Vagina (tissue), 2 donors: ENCODE data around the gene MICALL1. TPM values are rescaled to one million over a fixed set of nuclear protein-coding genes. Genes with fewer than 3 reads are reported as not detected.

Source experiments
- DNase-seq, 2 donors: peaks; one replicate each; pipeline ENCODE4 v3.0.0-alpha.2; 2017; ENCODE audit errors: extremely low spot score in 2 of 2
- H3K27ac ChIP-seq: fragments of 200-600 bp; sonication (generic); one replicate; pipeline ENCODE4 v1.5.1; 2019
- H3K27me3 ChIP-seq: fragments of 200-600 bp; sonication (generic); one replicate; pipeline ENCODE4 v1.5.1; 2019
- H3K36me3 ChIP-seq, 2 donors: fragments of 200-600 bp; sonication (generic); one replicate each; pipeline ENCODE4 v1.5.1; 2017 to 2019
- H3K4me1 ChIP-seq: fragments of 200-600 bp; sonication (generic); one replicate; pipeline ENCODE4 v1.5.1; 2019
- H3K4me3 ChIP-seq, 2 donors: fragments of 200-600 bp; sonication (generic); 1 replicate in 1 of 2; 2 replicates in 1 of 2; pipeline ENCODE4 v1.5.1; 2016 to 2019
- H3K9me3 ChIP-seq: fragments of 200-600 bp; sonication (generic); one replicate; pipeline ENCODE4 v1.5.1; 2019
- CTCF ChIP-seq, 3 experiments: fragments of 450-650 bp in 2 of 3; fragments of 200-600 bp in 1 of 3; sonication (generic) in 1 of 3; IDR thresholded peaks; one replicate each; pipeline ENCODE4 v1.5.1; 2017 to 2019; ENCODE audit warnings: antibody characterized with exemption in 3 of 3, mild to moderate bottlenecking in 2 of 3, moderate library complexity in 2 of 3
- POLR2A ChIP-seq, 2 donors: fragments of 450-650 bp; IDR thresholded peaks; one replicate each; pipeline ENCODE4 v1.6.1; 2017; ENCODE audit warnings: antibody characterized with exemption in 2 of 2, mild to moderate bottlenecking in 2 of 2, moderate library complexity in 2 of 2
- POLR2AphosphoS5 ChIP-seq, 2 donors: sonication (generic); formaldehyde crosslinking; IDR thresholded peaks; one replicate each; pipeline ENCODE4 v1.9.0; 2017; ENCODE audit warnings: antibody characterized with exemption in 2 of 2, mild to moderate bottlenecking in 2 of 2, low read depth in 1 of 2; ENCODE audit not compliant: insufficient read depth in 1 of 2
- intact Hi-C: fragments of 100-400 bp; cut with DNase I; formaldehyde crosslinking; loops from one replicate; pipeline ENCODE4 v1.15.1; 2023
- total RNA-seq: library from RNA; depleted of rRNA; stranded (reverse); fragments of >200 nt; gene quantifications from one replicate; pipeline ENCODE4 v1.2.3, GENCODE V29; 2016

MICALL1 gene
- total RNA-seq, 1 donor from 2014 or later = 112 TPM

- peaks cover 72% of the 10 kb centered on the region for H3K4me1 ChIP-seq
- H3K4me3 ChIP-seq = no peak overlapping the region
- no peaks in the 10 kb centered on the region for H3K27me3 ChIP-seq
- H3K27ac ChIP-seq = peak overlapping the region; percentile 73
- DNase-seq = no peak
- no peaks in the 10 kb centered on the region for H3K9me3 ChIP-seq
- intact Hi-C loops = no loop called here
- TF ChIP-seq CTCF (IDR thresholded peaks at IDR 0.05) = no peak
- TF ChIP-seq POLR2AphosphoS5 (IDR thresholded peaks at IDR 0.05; ENCODE audit: insufficient read depth in 1 of 2, low read depth in 1 of 2) = peak in 1 of 2 donors; percentile 65
- H3K36me3 ChIP-seq = no peaks in the 10 kb centered on the region
These were observed 9.9 kb upstream of the MICALL1 start for GRCh38 chr22:37896181-37896592.

GRCh38 chr22:37896939-37897338, 9.2 kb upstream of the MICALL1 start:
- no peak for DNase-seq
- Histone ChIP-seq H3K4me1 (peaks cover 77% of the 10 kb centered on the region), H3K9me3 (no peaks in the 10 kb centered on the region), H3K27me3 (no peaks in the 10 kb centered on the region), H3K27ac (peak overlapping the region; percentile 73), H3K36me3 (no peaks in the 10 kb centered on the region), H3K4me3 (no peak overlapping the region)
- no peak for TF ChIP-seq CTCF (IDR thresholded peaks at IDR 0.05)
- TF ChIP-seq POLR2A (IDR thresholded peaks at IDR 0.05) = no peak
- TF ChIP-seq POLR2AphosphoS5 (IDR thresholded peaks at IDR 0.05; ENCODE audit: insufficient read depth in 1 of 2, low read depth in 1 of 2) = no peak
- intact Hi-C loops = no loop called here

- no peaks in the 10 kb centered on the region for H3K36me3 ChIP-seq
- no peak overlapping the region for H3K4me3 ChIP-seq
- no peak for DNase-seq
- H3K27ac ChIP-seq = peak overlapping the region; percentile 71
- H3K27me3 ChIP-seq = no peaks in the 10 kb centered on the region
- peaks cover 72% of the 10 kb centered on the region for H3K4me1 ChIP-seq
- H3K9me3 ChIP-seq = no peaks in the 10 kb centered on the region
- intact Hi-C loops = no loop called here
- TF ChIP-seq POLR2A (IDR thresholded peaks at IDR 0.05) (no peak), POLR2AphosphoS5 (IDR thresholded peaks at IDR 0.05; ENCODE audit: insufficient read depth in 1 of 2, low read depth in 1 of 2) (no peak), CTCF (IDR thresholded peaks at IDR 0.05) (no peak)
These were observed 8.3 kb upstream of the MICALL1 start for GRCh38 chr22:37897807-37898206.

GRCh38 chr22:37898441-37899181, 7.5 kb upstream of the MICALL1 start:
- no peak for DNase-seq
- H3K4me3 ChIP-seq = no peak overlapping the region
- peaks cover 64% of the 10 kb centered on the region for H3K4me1 ChIP-seq
- H3K27ac ChIP-seq = peak overlapping the region; percentile 71
- intact Hi-C loops = no loop called here
- no peaks in the 10 kb centered on the region for H3K27me3 ChIP-seq
- no peaks in the 10 kb centered on the region for H3K9me3 ChIP-seq
- TF ChIP-seq POLR2A (IDR thresholded peaks at IDR 0.05) (no peak), POLR2AphosphoS5 (IDR thresholded peaks at IDR 0.05; ENCODE audit: insufficient read depth in 1 of 2, low read depth in 1 of 2) (peak in 1 of 2 donors; percentile 26), CTCF (IDR thresholded peaks at IDR 0.05) (no peak)
- no peaks in the 10 kb centered on the region for H3K36me3 ChIP-seq
